ENCODE results near the gene LIPT2. TPM values are rescaled to one million over a fixed set of nuclear protein-coding genes. Genes with fewer than 3 reads are reported as not detected.

LIPT2 gene
- polyA plus RNA-seq, 1 donor from 2014 or later = 11.3 TPM

DNA sequence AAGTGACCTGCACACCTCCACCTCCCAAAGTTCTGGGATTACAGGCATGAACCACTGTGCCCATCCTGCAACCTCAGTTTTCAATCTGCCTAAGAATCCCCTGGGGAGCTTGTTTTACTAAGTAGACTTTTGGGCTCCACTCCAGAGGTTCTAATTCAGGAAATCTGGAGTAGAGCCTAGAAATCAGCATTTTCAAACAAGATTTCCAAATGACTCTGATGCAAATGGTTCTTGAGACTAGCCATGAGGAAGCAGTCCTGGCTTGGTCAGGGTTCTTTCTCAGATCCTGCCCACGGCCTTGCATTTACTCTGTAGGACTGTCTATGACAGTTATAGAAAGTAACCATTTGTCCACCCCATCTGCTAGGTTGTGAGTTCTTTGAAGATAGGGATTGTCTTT lies 24.6 kb downstream of the LIPT2 start:
- H3F3A ChIP-seq (ENCODE audit: insufficient read depth, low read length, poor library complexity, severe bottlenecking) = no peaks in the 10 kb centered on the region
- H3K4me2 ChIP-seq (ENCODE audit: low read length) = no peak overlapping the region
- no peak overlapping the region for H3K4me3 ChIP-seq (ENCODE audit: low read length)
- H3K9me3 ChIP-seq (ENCODE audit: low read length) = no peaks in the 10 kb centered on the region
- TF ChIP-seq TAF1 (IDR thresholded peaks at IDR 0.05; ENCODE audit: low read depth) (no peak), SMC3 (conservative IDR thresholded peaks at IDR 0.05; ENCODE audit: poor library complexity) (no peak), POLR2AphosphoS5 (IDR thresholded peaks at IDR 0.05) (no peak), MXI1 (conservative IDR thresholded peaks at IDR 0.05; ENCODE audit: poor library complexity, severe bottlenecking) (no peak)
- TF ChIP-seq, protein P1, sequence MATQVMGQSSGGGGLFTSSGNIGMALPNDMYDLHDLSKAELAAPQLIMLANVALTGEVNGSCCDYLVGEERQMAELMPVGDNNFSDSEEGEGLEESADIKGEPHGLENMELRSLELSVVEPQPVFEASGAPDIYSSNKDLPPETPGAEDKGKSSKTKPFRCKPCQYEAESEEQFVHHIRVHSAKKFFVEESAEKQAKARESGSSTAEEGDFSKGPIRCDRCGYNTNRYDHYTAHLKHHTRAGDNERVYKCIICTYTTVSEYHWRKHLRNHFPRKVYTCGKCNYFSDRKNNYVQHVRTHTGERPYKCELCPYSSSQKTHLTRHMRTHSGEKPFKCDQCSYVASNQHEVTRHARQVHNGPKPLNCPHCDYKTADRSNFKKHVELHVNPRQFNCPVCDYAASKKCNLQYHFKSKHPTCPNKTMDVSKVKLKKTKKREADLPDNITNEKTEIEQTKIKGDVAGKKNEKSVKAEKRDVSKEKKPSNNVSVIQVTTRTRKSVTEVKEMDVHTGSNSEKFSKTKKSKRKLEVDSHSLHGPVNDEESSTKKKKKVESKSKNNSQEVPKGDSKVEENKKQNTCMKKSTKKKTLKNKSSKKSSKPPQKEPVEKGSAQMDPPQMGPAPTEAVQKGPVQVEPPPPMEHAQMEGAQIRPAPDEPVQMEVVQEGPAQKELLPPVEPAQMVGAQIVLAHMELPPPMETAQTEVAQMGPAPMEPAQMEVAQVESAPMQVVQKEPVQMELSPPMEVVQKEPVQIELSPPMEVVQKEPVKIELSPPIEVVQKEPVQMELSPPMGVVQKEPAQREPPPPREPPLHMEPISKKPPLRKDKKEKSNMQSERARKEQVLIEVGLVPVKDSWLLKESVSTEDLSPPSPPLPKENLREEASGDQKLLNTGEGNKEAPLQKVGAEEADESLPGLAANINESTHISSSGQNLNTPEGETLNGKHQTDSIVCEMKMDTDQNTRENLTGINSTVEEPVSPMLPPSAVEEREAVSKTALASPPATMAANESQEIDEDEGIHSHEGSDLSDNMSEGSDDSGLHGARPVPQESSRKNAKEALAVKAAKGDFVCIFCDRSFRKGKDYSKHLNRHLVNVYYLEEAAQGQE (IDR thresholded peaks at IDR 0.05; ENCODE audit: borderline replicate concordance) = no peak
- no peaks in the 10 kb centered on the region for H3K36me3 ChIP-seq (ENCODE audit: insufficient read depth, low read length)
- no peaks in the 10 kb centered on the region for H4K20me1 ChIP-seq (ENCODE audit: insufficient read depth)
- no peak overlapping the region for H2AFZ ChIP-seq (ENCODE audit: low read depth, low read length)
- no peaks in the 10 kb centered on the region for H3K79me2 ChIP-seq (replicated peaks; ENCODE audit: insufficient read depth, low read length)
- H3K27ac ChIP-seq (ENCODE audit: low read length) = no peak overlapping the region
- no peaks in the 10 kb centered on the region for H3K27me3 ChIP-seq (ENCODE audit: insufficient read depth, low read depth, low read length)
- H3K9ac ChIP-seq (ENCODE audit: low read length) = no peak overlapping the region
- no peaks in the 10 kb centered on the region for H3K9me2 ChIP-seq (ENCODE audit: insufficient read depth, low read length)

DNA sequence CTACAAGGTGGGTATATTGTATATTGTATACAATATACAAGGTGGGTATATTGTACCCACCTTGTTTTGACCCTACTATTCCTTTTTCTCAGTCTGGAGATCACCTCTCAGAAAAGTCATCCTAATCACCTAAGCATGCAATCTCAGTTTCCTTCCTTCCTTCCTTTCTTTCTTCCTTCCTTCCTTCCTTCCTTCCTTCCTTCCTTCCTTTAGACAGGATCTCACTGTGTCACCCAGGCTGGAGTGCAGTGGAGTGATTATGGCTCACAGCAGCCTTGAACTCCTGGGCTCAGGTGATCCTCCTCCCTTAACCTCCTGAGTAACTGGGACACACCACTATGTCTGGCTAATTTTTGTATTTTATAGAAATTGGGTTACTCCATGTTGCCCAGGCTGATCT lies 25.0 kb downstream of the LIPT2 start:
- Histone ChIP-seq H3K9ac (ENCODE audit: low read length) (no peak overlapping the region), H3K27me3 (ENCODE audit: insufficient read depth, low read depth, low read length) (no peaks in the 10 kb centered on the region), H3K9me2 (ENCODE audit: insufficient read depth, low read length) (no peaks in the 10 kb centered on the region), H3K27ac (ENCODE audit: low read length) (no peak overlapping the region), H3F3A (ENCODE audit: insufficient read depth, low read length, poor library complexity, severe bottlenecking) (no peaks in the 10 kb centered on the region), H4K20me1 (ENCODE audit: insufficient read depth) (no peaks in the 10 kb centered on the region), H3K79me2 (replicated peaks; ENCODE audit: insufficient read depth, low read length) (no peaks in the 10 kb centered on the region), H3K4me3 (ENCODE audit: low read length) (no peak overlapping the region), H3K36me3 (ENCODE audit: insufficient read depth, low read length) (no peaks in the 10 kb centered on the region), H2AFZ (ENCODE audit: low read depth, low read length) (no peak overlapping the region), H3K4me2 (ENCODE audit: low read length) (no peak overlapping the region), H3K9me3 (ENCODE audit: low read length) (no peaks in the 10 kb centered on the region)
- TF ChIP-seq POLR2AphosphoS5 (IDR thresholded peaks at IDR 0.05) = no peak
- no peak for TF ChIP-seq EP300 (conservative IDR thresholded peaks at IDR 0.05; ENCODE audit: poor library complexity, severe bottlenecking)
- no peak for TF ChIP-seq SMC3 (conservative IDR thresholded peaks at IDR 0.05; ENCODE audit: poor library complexity)
- TF ChIP-seq TAF1 (IDR thresholded peaks at IDR 0.05; ENCODE audit: low read depth) = no peak
- TF ChIP-seq MXI1 (conservative IDR thresholded peaks at IDR 0.05; ENCODE audit: poor library complexity, severe bottlenecking) = no peak
- TF ChIP-seq, protein P1 (IDR thresholded peaks at IDR 0.05; ENCODE audit: borderline replicate concordance) = no peak
- TF ChIP-seq, protein P2, sequence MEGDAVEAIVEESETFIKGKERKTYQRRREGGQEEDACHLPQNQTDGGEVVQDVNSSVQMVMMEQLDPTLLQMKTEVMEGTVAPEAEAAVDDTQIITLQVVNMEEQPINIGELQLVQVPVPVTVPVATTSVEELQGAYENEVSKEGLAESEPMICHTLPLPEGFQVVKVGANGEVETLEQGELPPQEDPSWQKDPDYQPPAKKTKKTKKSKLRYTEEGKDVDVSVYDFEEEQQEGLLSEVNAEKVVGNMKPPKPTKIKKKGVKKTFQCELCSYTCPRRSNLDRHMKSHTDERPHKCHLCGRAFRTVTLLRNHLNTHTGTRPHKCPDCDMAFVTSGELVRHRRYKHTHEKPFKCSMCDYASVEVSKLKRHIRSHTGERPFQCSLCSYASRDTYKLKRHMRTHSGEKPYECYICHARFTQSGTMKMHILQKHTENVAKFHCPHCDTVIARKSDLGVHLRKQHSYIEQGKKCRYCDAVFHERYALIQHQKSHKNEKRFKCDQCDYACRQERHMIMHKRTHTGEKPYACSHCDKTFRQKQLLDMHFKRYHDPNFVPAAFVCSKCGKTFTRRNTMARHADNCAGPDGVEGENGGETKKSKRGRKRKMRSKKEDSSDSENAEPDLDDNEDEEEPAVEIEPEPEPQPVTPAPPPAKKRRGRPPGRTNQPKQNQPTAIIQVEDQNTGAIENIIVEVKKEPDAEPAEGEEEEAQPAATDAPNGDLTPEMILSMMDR (IDR thresholded peaks at IDR 0.05; ENCODE audit: poor library complexity, severe bottlenecking) = no peak

Data from neural cell (in vitro differentiated cells).